Hematopoietic multipotent progenitor cell treated with erythropoietin and hydrocortisone succinate and interleukin-3 and kit ligand, for 15 days (in vitro differentiated cells): ENCODE measurements around the gene EHF.

Source experiments
- DNase-seq: peaks from one replicate; pipeline ENCODE4 v3.0.0-alpha.2; 2015; ENCODE audit warnings: low spot score

Gene EHF

GRCh38 chr11:34602245-34602644, 18.6 kb upstream of the EHF start:
- no peak for DNase-seq

DNA sequence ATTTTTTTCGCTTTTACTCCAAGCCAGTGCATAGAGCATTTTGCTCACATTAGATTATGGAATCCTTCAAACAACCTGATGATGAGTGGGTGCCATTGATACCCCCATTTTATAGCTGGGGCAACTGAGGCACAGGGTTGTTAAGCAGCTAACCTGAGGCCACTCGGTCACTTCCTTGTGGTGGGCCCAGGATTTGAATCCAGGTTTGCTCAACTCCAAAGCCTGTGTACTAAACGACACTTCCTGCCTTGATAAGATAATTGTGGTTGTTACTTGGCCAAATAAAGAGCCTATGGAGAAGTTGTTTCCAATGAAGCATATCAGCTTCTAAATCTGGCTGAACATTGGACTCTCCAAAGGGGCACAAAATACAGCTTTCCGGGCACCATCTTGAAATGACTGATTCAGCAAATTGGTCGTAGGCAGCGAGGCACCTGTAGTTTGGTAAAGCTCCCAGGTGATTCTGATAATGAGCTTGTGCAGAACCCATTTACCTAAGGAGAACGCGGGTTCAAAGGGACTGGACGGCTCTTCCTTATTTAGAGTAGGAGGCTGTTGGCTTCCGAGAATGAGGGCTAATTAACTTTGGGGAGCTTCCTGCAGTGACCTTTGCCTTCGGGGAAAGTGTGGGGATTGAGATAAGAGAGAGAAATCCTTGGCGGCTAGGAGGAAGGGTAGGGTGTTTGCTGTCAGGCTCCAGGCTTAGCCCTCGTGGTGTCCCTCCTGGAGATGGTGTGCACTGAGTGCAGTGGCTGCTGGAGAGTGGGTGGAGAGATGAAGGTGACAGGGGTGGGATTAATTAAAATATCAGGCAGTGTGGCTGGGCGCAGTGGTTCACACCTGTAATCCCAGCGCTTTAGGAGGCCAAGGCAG, 17.5 kb upstream of the EHF start:
- no peak for DNase-seq

- DNase-seq: no peak
These were observed 16.7 kb upstream of the EHF start for GRCh38 chr11:34604145-34604544.

GRCh38 chr11:34604911-34605310, 16.0 kb upstream of the EHF start:
- no peak for DNase-seq

- DNase-seq: no peak
These were observed 15.2 kb upstream of the EHF start for GRCh38 chr11:34605481-34606325.

GRCh38 chr11:34606326-34607120, 14.4 kb upstream of the EHF start:
- DNase-seq: no peak

- DNase-seq: no peak
These were observed 11.6 kb upstream of the EHF start for GRCh38 chr11:34609187-34609751.

- no peak for DNase-seq
These were observed 11.0 kb upstream of the EHF start for GRCh38 chr11:34609850-34610249.

DNA sequence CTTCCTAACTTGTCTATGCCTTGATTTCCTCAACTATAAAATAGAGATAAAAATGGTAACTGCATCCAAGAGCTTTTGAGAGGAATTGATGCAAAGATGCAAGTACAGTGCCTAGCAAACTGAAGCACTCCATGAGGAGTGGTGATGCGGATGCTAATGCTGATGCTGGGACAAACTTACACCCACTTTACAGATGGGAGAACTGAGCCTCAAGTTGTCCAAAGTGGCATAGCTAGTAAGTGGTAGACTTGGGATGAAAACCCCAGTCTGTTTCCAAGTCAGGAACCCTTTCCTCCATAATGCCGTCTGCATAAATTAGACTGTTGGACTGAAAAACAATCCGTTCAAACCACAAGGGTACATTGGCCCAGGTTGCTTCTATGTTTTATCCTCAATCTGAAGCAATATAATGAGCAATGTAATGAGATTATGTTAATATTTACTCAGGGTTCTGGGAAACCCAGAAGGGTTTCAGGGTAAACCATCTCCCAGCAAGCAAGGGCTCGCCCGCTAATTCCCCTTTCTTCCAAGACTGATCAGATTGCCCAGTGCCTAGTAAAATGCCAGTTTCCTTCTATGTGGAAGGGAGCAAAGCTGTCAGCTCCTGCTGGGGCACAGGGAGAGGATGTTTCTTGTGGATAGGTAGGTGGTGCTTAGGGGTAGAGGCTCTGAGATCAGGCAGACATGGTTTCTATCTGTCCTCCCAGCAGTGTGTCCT, 10.4 kb upstream of the EHF start:
- no peak for DNase-seq

DNA sequence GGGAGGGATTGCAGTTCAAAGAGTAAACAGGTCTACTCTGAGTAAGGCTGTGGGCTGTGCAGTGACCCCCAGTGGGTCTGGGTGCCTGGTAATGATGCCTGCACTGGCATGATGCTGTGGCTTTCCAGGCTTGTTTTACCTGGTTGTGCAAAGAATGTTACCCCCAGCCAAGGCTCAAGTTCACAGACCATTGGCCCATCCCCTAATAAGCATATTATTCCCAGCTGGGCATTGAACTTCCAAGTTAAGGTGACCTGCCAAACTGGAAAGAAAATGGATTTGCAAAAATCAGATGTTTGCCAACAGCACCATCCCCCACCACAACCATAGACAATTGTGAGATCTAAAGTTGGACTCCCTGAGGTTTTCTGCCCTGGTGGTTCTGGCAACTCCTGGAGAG, 7.9 kb upstream of the EHF start:
- DNase-seq: no peak

DNA sequence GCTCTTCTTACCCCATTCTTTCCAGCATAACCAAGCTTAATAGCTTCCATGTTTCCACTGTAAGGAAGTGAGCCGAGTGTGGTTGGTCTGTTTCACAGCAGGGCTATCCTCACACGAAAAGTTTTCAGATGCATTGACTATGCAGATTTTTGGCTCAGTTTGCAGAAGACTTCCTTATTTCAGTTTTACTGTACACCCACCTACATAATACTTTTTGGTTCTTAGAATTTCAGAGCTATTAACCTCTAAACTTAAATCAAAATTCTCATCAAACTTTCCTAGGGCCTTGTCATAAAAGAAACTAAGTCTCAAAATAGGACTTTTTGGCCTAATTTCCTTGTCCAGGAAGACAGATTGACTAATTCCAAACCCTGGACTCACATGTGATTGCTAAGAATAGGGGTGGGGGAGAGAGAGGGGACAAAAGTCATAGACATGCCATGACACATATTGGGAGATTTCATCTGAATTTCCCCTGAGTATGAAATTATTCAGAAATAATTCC, 7.3 kb upstream of the EHF start:
- DNase-seq: no peak

DNA sequence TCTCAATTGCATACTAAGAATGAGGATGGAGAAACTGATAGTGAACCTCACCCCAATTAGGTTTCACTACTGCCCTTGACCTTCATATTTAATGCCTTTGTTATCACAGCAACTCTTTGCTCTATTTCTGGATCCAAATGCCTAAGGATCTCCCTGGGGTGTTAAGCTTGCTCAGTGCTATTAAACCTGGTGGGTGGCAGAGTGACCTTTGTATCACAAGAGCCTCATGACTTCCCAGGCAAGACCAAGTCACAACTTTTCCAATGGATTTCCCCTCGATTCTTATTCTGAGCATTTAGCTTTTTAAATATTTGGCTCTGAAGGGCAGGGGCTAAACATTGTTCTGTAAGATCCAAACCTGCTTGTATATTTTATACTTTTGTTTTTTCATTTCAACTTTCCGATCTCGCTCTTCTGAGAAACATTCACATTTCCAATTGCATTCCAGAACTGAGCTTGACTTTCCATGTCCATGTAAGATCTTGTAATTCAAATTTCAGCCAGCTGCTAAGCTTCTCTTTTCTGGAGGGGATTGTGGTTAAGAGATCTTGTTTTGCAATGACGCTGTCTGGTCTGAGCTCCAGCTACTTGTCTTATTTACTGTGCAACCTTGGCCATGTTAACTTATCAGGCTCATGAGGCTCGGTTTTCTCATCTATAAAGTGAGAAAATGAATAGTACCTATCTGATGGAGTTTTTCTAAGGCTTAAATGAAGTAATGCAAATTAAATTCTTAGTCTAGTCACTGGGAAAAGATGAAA, 6.4 kb upstream of the EHF start:
- DNase-seq: no peak

DNA sequence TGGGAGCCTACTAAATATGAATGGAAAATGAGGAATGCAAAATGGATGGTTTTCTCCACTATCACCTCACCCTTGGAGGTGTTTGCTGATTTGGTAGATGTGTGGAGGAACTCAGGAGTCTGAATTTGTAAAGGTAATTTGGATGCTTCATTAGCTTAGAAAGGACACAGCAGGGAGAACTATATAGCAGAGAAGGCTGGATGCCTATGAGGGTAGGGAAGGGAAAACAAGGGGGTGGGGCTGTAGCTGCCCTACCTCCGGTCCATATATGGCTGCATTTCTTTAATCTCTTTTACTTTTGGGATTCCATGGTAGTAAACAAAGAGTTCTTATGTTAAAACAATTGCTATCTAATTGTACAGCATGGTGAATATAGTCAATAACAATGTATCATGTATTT, 4.8 kb upstream of the EHF start:
- DNase-seq: no peak

DNA sequence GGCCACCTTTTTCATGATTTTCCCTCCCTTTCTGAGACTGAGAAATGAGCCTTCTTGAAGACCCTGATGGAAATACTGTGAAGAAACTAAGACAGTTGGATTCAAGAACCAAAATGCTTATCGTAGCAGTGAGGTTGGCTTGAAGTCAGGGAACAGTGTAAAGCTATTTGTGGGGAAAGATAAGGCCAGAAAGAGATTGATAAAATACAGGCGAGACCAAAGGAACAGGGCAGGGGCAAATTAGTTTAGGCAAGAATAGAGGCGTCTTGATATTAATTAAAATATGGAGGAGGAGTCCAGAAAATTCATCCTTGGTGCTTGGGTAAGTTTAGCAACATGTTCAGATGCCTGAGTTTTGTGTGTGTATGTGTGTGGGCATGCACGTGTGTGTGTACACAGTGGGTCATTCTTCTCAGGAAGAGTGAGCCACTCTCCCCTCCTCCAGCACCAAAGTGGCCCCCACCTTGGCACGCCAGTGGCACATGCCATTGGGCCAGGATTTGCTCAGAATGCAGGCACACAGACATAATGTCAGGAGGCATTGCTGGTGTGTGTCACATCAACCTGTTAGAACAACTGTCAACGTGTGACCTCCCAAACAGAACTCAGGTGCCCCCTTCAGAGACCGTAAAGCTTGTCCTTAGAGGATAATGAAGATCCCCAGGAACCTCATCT, 3.9 kb upstream of the EHF start:
- DNase-seq: peak; percentile 5

- DNase-seq: no peak
These were observed 2.5 kb upstream of the EHF start for GRCh38 chr11:34618406-34618805.

- DNase-seq: no peak
These were observed 1.8 kb upstream of the EHF start for GRCh38 chr11:34619062-34619516.

DNA sequence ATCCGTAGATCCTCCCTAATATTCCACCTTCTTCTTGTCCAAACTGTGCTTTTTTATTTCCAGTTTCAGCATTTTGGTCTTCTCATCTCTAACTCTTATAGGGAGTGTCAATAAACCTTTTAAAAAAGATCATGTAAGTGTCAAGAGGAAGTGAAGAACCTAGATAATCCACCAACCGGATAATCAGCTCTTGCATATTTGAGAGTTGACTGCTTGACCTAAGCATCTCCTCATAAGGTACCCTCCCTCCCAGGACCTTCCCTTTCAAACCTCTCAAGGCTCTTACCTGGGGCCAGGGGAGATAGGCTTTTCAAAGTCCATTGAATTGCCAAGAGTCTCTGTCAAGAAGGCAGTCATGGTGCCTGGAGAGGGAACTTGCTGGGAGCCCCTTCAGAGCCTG, 691 bp upstream of the EHF start:
- DNase-seq: no peak

DNA sequence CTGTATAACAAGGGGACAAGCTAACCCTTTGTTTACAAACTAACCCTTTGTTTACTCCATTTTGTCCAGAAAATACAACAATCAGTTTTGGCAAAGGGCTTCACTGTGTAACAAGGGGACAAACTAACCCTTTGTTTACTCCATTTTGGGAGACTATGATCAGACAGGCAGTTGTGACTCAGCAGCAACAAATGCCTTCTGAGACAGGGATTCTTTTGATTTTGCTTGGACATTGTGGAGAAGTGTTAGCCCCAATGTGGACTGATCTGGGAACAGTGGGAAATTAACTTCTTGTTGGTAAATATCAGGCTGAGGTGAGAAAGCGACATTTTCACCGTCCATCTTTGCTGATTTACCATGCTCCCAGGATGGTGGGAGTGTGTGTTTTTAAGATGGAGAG, 983 bp downstream of the EHF start:
- no peak for DNase-seq

DNA sequence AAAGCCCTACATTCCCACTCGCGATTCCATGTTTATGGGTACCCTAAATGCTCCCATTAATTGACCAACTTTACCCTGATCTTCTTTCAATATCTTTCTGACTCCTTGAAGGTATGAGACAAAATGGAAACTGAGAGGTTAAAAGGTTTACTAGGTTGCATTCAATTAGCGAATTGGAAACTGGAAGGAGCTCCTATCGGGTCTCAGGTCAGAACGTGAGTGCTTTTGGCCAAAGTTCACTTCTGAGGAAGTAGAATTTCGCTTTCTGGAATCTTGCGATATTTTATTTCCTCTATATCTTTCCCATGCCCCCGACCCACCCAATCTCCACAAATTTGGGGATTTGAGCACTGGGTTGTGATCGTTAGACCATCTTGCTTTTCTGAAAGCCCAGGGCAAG, 2.6 kb downstream of the EHF start:
- DNase-seq: no peak

DNA sequence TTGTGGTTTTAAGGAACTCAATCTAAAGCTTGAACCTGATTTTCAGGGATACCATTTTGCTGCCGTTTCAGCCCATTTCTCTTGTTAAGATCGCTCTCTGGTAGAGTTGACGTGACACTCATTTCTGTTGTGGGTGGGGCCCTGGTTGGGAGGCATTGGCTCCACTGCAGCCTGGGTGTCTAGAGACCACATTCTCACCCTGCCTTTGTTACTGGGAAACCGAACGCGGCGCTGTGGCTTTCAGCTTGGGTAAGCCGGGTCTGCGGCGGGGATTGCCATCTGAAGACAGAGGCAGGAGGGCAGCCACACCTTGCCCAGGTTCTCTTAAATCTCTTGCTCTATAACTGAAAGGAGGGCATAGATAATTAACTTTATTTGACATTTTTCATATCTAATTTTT, 3.2 kb downstream of the EHF start:
- DNase-seq: no peak
